ENCODE measurements around the gene CARMIL1.

DNA sequence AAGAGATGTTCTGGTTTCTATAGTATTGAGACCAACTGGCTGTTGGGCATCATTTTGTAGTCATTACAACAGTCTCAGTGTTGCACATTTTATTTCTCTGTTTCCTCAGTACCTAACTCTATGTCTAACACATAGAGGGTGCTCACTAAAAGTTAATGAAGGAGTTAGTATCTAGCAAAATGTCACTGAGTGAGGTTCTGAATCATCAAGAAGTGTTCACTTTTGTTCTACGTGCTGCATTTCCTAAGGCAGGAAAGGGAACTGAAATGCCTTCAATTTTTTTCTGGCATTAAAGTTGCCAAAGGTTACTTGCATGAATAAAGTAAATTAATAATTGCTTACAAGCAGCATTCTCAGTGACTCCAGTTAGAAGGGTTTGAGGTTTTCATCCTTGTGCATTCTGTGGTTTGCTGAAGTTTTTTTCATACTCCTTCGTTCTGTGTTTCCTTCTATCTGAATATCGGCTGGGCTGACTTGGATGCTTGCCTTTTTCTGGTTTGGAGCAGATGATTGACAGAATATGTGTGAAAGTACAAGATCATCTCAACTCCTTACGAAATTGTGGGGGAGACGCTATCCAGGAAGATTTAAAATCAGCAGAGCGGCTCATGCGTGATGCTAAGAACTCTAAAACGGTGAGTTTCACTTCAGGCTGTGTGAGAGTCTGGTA is 258.3 kb downstream of the CARMIL1 start:
- TF ChIP-seq POLR2A (IDR thresholded peaks at IDR 0.05; ENCODE audit: low read length): no peak
- no peak for TF ChIP-seq GATA1 (IDR thresholded peaks at IDR 0.05; ENCODE audit: low read depth, low read length)
